AG20443 (cell line): Measurements from ENCODE around the gene SLC25A12.
"Not testable (repeated sequence)": the region's sequence is repeated elsewhere in the genome, so short reads cannot be mapped to it uniquely, and the experiment has no call there.

ENCODE experiments used
- DNase-seq: peaks from one replicate; pipeline ENCODE4 v3.0.0; 2012; ENCODE audit warnings: low spot score, mixed read lengths

SLC25A12 gene

DNA sequence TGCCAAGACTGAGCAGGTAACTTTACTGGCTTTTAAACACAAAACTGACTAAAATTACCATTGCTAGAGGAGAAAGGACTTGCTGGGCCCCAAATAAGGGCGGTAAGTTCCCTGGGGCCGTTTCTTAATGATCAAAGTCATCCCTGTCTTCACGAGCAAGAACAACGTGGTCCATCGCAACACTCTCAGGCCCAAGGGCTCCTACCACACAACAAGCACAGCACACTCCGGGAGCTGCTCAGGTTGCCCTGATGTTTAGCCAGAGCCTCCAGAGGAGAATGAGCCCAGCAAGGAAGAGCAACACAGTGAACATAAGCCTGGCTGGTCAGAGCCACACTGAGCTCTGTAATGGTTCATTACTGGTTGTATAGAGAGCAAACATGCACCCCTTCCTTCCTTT lies 104.1 kb downstream of the SLC25A12 start:
- no peak for DNase-seq

DNA sequence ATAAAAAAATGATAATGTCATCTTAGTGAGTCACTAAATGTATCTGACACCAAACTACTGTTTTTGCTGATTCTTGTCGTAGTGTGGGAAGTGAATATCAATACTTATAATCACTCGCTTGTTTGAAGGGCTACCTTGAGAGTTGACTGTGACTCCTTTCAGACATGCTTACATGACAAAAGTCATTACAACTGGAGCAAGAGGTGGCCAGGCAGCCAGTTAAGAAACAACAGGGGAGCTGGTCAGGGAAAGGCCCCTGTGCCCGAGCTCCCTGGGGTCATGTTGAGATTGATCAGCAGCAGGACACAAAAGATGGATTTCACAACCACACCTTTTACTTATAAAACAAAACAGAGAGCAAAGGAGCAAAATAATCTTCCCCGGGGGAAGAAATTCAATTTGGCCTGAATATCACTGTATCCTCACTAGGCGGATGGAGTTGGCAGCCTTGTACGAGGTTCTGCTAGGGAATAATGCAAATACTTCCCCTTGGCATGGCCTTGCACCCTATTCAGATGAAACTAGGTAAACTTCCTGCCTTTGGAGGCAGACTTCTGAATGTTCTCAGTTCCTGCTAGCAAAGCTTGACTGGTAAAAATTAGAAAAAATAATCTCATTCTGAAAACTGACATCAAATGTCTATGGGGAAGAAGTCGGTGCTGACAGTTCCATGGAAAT lies 105.6 kb downstream of the SLC25A12 start:
- DNase-seq = no peak

DNA sequence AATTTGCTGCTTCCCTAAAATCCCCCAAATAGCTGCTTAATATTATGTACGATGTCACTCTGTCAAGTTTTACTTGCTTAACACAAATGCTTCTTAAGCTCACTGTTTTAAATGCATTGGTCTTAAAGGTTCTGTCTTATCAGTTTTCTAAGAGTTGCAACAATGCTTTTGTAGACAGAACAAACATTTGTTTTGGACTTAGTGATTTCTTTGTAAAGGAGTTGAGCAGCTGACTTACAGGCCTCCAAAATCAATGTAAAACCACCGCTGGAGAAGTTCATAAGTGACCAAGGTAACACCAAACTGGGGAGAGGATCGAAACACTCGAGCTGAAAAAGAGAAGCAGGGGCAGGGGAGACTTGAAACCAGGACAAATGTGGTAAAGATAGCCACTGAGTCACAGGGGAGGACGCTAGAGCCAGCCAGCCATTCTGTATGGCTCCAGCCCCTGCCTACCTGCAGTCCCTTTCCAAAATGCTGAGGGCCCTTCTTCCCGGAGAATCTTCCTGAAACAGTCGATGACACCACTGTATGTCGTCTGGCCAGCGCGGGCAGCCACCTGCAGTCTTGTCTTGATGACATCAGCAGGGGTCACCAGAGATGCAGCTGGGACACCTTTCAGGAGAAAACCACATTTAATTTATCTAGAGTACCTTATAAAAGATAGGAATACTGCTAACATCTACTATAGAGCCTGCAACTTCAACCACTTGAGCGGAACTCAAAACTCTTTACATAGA lies 106.5 kb downstream of the SLC25A12 start:
- no peak for DNase-seq

DNA sequence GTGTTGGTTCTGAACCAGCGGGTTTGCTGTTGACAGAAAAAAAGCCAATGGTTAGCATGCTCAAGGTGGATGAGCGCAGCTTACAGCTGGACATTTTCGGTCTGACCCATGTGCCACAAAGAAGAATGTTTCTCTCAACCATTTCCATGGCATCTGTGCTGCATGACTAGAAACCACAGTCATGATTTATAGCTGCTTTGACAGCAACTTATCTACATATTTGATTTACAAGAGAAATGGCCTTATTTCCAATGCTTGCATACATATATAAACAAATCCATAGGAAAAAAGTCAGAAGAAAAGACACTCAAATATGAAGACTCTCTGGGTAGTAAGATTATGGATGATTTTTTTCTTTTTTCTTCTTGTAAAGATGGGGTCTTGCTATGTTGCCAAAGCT lies 108.6 kb downstream of the SLC25A12 start:
- DNase-seq = no peak

DNA sequence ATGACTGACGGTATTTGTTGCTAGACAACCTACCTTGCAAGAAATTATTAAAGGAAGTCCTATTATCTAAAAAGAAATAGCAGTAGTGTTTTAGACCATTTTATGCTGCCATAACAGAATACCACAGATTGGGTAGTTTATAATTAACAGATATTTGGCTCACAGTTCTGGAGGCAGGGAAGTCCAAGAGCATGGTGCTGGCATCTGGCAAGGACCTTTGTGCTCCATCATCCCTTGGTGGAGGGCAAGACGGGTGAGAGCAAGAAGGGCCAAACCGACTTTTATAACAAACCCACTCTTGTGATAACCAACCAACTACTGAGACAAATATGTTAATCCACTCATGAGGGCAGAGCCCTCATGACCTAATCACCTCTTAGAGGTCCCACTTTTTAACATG lies 115.5 kb downstream of the SLC25A12 start:
- DNase-seq = no peak

DNA sequence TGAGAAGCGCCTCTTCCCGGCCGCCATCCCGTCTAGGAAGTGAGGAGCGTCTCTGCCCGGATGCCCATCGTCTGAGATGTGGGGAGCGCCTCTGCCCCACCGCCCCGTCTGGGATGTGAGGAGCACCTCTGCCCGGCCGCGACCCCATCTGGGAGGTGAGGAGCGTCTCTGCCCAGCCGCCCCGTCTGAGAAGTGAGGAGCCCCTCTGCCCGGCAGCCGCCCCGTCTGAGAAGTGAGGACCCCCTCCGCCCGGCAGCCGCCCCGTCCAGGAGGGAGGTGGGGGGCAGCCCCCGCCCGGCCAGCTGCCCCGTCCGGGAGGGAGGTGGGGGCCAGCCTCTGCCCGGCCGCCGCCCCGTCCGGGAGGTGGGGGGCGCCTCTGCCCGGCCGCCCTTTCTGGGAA lies 119.5 kb downstream of the SLC25A12 start:
- DNase-seq = not testable (repeated sequence)

DNA sequence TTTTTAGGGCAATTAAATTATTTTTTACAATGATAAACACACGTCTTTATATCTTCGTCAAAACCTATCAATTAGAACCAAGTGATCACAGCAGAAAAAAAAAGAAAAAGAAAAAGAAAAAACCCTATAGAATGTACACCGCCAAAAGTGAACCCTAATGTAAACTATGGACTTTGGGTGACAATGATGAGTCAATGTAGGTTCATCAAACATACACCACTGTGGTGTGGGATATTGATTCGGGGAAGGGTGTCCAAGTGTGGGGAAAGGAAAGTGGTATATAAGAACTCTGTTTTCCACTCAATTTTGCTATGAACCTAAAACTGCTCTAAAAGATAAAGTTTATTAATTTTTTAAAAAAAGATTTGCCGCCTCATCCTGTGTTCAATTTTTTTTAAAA lies 121.7 kb downstream of the SLC25A12 start:
- no peak for DNase-seq

DNA sequence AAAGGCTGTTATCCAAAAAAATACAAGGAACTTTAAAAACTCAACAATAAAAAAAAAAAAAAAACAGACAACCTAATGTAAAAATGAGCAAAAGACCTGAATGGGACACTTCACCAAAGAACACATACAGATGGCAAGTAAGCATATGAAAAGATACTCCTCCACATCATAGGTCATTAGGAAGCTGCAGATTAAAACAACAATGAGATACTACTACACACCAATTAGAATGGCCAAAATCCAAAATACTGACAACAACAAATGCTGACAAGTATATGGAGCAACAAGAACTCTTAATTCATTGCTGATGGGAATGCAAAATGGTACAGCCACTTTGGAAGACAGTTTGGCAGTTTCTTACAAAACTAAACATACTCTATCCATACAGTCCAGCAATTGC lies 122.6 kb downstream of the SLC25A12 start:
- no peak for DNase-seq

DNA sequence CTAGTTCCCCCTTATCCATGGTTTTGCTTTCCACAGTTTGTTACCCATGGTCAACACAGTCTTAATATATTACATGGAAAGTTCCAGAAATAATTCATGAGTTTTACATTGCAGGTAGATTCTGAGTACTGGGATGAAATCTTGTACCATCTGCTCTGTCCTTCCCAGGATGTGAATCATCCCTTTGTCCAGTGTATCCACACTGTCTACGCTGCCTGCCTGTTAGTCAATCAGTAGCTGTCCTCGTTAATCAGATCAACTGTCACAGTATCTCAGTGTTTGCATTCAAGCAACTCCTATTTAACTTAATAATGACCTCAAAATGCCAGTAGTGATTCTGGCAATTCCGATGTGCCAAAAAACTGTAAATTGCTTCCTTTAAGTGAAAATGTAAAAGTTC lies 130.4 kb downstream of the SLC25A12 start:
- DNase-seq = no peak

DNA sequence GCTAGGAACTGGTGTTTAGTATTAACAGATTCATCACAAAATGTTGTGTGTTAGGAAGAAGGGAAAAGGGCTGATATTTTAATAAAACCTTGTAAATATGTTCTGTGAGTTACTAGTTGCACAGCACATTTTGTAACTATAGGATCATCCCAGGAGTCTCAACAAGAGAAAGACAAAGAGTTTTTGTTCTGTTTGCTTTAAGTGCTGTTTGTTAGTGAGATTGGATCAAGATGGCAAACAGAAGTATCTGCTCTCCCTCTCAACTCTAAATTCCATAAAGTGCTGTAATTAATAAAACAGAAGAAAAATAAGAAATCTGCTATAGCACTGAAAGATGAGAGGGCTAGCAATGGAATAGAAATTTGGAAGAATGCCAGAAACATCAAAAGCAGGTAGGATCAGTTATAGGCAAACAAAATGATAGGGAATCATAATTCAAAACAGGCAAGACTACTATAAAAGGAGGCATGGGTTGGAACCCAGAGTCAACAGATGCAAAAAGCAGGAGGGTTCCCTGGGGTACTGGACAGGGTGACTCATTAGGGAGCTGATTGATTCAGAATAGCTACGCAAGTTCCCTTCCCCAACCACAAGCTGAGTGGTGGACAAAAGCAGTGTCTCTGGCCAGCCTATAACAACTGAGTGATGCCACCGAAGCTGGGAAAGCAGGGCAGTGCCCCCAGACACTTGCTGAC lies 131.0 kb downstream of the SLC25A12 start:
- DNase-seq = peak; percentile 15

DNA sequence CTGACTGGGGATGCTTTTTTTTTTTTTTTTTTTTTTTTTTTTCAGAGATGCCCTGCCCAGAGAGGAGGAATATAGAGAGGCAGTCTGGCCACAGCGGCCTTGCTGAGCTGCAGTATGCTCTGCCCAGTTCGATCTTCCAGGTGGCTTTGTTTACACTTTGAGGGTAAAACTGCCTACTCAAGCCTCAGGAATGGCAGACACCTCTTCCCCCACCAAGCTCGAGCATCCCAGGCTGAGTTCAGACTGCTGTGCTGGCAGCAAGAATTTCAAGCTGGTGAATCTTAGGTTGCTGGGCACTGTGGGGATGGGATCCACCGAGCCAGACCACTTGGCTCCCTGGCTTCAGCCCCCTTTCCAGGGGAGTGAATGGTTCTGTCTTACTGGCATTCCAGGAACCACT lies 132.9 kb downstream of the SLC25A12 start:
- not testable (repeated sequence) for DNase-seq

DNA sequence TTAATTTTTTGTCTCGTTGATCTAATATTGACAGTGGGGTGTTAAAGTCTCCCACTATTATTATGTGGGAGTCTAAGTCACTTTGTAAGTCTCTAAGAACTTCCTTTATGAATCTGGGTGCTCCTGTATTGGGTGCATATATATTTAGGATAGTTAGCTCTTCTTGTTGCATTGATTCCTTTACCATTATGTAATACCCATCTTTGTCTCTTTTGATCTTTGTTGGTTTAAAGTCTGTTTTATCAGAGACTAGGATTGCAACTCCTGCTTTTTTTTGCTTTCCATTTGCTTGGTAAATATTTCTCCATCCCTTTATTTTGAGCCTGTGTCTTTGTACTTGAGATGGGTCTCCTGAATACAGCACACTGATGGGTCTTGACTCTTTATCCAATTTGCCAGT lies 135.3 kb downstream of the SLC25A12 start:
- not testable (repeated sequence) for DNase-seq

DNA sequence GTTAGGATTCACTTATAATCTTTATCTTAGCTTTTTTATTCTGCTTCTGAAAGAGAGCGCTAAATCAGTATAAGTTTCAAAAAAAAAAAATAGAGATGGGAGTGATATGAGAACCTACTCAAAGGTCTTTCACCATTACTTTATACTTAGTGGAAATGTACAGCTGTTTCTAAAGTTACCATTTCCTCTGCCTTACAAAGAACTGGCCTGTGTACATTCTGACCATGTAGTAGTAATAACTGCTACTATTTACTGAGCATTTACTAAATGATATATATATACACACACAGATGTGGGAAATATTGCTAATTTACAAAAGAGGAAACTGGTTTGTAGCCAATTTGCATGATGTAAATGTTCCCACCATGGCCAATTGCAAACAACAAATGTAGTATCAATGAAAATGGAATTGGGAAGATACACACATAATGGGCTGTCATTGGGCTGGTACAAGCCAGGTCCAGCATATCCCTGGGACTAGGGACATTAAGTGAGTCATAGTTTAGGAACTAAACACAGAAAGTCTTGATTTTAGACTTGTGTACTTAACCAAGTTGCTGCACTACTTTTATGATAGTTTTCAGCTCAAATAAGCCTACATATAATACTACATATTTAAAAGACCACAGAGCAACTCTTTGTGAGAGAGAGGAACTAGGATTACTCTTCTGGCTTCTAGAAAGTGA lies 139.6 kb downstream of the SLC25A12 start:
- peak; percentile 28 for DNase-seq

DNA sequence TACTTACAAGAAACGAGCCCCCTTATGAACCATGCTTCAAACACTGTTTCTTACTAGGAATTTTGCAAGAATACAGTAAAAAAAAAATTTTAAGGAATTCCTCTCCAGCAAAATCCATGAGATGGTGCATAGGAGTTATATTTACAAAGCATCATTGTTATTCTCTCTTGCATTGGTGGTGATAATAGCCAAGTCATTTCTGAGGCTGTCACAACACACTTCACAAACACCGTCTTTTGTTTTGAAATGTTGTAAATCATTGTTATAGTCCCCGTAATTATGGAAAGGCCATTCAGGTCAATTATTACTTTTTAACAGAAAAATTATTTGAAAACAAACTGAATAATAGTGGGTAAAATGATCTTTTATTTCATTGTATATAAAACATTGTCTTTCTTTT lies 146.7 kb downstream of the SLC25A12 start:
- DNase-seq = no peak

DNA sequence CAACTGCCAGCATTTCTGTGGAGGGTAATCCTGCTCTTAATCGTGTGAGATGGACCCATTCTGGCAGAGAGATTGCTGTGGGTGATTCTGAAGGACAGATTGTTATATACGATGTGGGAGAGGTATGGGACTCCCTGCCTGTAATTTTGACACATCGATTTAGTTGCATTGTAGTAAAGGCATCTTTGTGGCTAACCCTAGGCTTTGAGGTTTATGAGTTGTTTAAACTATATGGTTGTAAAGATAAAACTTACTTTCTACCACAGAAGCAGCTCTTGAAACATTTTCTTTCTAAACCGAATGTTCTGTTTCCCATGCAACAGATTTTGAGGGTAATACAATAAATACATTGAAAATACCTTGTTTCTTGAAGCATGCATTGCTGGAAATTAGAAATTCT lies 148.2 kb downstream of the SLC25A12 start:
- DNase-seq = no peak

DNA sequence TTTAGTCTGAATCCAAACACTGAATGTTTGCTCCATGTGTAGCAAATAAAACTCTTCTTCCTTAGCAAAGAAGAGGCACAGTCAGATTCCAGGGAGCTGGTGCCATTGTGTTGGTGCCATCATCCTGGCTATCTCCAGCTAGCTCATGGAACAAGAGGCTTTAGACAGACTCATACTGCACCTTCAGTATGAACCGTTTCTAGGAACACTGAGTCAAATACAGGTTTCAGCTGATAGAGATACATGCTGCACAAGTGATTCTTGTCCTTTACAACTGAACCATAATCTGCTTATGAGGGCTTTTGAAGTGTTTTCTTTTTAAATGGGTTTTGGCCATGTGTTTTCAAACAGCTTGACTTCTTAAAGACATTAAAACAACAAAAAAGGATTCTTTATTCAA lies 148.9 kb downstream of the SLC25A12 start:
- DNase-seq = no peak

DNA sequence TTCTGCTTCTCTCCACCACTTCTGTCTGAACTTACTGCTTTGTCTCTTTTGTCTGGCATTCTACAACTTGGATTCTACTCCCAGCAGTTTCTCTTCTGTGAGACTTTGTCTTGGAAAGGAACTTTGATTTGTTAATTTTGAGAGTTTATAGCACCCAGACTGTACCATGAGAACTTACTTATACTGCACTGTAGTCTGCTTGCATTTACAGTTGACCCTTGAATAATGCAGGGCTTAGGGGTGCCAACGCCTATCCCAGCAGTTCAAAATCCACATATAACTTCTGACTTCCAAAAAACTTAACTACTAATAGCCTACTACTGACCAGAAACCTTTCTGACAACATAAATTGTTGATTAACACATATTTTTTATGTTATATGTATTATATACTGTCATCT lies 151.3 kb downstream of the SLC25A12 start:
- no peak for DNase-seq

DNA sequence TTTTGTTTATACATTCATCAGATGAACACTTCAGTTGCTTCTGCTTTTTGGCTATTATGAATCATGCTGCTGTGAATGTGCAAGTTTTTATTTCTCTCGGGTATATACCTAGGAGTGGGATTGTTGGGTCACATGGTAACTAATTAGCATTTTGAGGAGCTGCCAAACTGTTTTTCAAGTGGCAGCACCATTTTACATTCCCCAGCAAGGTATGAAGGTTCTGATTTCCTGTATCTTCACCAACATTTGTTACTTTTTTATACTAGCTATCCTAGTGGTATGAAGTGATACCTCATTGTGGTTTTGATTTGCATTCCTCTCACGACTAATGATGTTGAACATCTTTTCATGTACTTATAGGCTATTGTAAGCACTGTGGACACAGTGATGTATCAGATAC lies 152.9 kb downstream of the SLC25A12 start:
- no peak for DNase-seq

DNA sequence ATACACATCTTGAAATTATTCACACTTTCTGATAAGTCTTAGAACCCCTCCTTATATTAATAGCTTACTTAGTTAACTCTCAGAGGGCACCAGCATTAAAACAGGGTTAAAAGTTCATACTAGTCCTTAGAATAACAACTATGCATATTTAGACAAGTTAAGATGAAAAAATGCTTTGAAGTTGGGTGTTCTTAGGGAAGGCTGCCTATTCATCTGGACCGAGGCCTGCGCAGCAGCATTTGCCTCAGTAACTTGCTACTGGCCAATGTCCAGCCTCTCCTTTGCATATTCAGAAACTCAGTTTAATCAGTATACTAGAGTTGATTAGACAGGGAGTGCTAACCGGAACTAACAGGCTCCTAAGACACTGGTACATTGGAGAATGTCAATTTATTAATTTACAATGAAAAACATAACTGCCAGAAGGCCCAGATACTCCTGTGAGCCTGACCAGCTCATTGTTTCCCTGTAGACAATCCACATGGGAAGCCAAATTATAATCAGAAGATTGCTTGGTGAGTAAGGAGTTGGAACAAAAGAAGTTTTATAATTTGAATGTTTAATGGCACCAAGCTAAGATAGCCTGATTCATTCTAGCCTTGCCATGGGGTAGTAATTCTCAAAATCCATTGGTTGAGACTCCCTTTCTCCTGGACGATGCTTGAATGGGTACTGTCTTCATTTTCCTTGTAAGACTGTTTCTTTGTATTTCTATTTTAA lies 157.9 kb downstream of the SLC25A12 start:
- DNase-seq = no peak
